Fibroblast of lung (primary cell): ENCODE results near the gene C14orf119. TPM values are rescaled to one million over a fixed set of nuclear protein-coding genes. Genes with fewer than 3 reads are reported as not detected.
A peak's percentile ranks its signal among the peaks of the same experiment; 100 is the strongest.

ENCODE experiments used
- DNase-seq, 2 donors: peaks; one replicate each; pipeline versions ENCODE4 v3.0.0 to v3.0.0-alpha.2; 2010; ENCODE audit warnings: low read depth in 2 of 2
- H2AFZ ChIP-seq: 2 replicates; pipeline ENCODE4 v1.5.1; 2012; ENCODE audit warnings: low read length, control low read depth, inconsistent platforms
- H3K27ac ChIP-seq: 2 replicates; pipeline ENCODE4 v1.5.1; 2011; ENCODE audit warnings: low read length, control low read depth; ENCODE audit not compliant: insufficient read depth
- H3K27me3 ChIP-seq: 2 replicates; pipeline ENCODE4 v1.5.1; 2011; ENCODE audit warnings: mild to moderate bottlenecking, low read length; ENCODE audit not compliant: control insufficient read depth, insufficient read depth
- H3K36me3 ChIP-seq: 2 replicates; pipeline ENCODE4 v1.5.1; 2011; ENCODE audit warnings: low read length; ENCODE audit not compliant: control insufficient read depth, insufficient read depth
- H3K4me1 ChIP-seq: 2 replicates; pipeline ENCODE4 v1.5.1; 2011; ENCODE audit warnings: low read length; ENCODE audit not compliant: control insufficient read depth, insufficient read depth; ENCODE audit errors: extremely low read depth
- H3K4me2 ChIP-seq: 2 replicates; pipeline ENCODE4 v1.5.1; 2011; ENCODE audit warnings: low read length, control low read depth; ENCODE audit not compliant: insufficient read depth; ENCODE audit errors: extremely low read depth
- H3K4me3 ChIP-seq, 4 experiments: fragments of 200-600 bp in 1 of 4; sonication (generic) in 1 of 4; replicated peaks in 1 of 4; 2 replicates each; pipeline ENCODE4 v1.5.1; 2011 to 2016; ENCODE audit warnings: low read length in 4 of 4, low read depth in 3 of 4, mild to moderate bottlenecking in 3 of 4, control low read depth in 2 of 4, inconsistent platforms in 1 of 4, mixed read lengths in 1 of 4; ENCODE audit not compliant: insufficient read depth in 1 of 4; ENCODE audit errors: control extremely low read depth in 1 of 4
- H3K79me2 ChIP-seq: 2 replicates; pipeline ENCODE4 v1.5.1; 2012; ENCODE audit warnings: mild to moderate bottlenecking, low read length, inconsistent platforms; ENCODE audit not compliant: control insufficient read depth, insufficient read depth
- H3K9ac ChIP-seq: 2 replicates; pipeline ENCODE4 v1.5.1; 2011; ENCODE audit warnings: mild to moderate bottlenecking, low read length, control low read depth; ENCODE audit not compliant: insufficient read depth
- H3K9me3 ChIP-seq: 2 replicates; pipeline ENCODE4 v1.5.1; 2012; ENCODE audit warnings: low read depth, low read length; ENCODE audit not compliant: control insufficient read depth, insufficient read depth
- H4K20me1 ChIP-seq: 2 replicates; pipeline ENCODE4 v1.5.1; 2011; ENCODE audit warnings: low read length; ENCODE audit not compliant: control insufficient read depth, insufficient read depth; ENCODE audit errors: extremely low read depth
- EZH2 ChIP-seq: IDR thresholded peaks from 2 replicates; pipeline ENCODE4 v1.5.1; 2012; ENCODE audit warnings: low read length, control low read depth, mild to moderate bottlenecking; ENCODE audit errors: missing control alignments
- polyA plus RNA-seq, 2 donors: library from polyadenylated mRNA; depleted of rRNA in 1 of 2; stranded (reverse) in 1 of 2; unstranded in 1 of 2; fragments of >200 nt; gene quantifications; 2 replicates each; pipeline ENCODE4 v1.2.1, GENCODE V29; 2011 to 2012; ENCODE audit warnings: missing spikeins in 1 of 2
- total RNA-seq: library from RNA; depleted of rRNA; stranded (reverse); fragments of >200 nt; gene quantifications from 2 replicates; pipeline ENCODE4 v1.2.1, GENCODE V29; 2014
- TF ChIP-seq, protein P1 (sequence below), 2 donors: IDR thresholded peaks in 1 of 2; conservative IDR thresholded peaks in 1 of 2; 1 replicate in 1 of 2; 2 replicates in 1 of 2; pipeline ENCODE4 v1.5.1; 2011 to 2012; ENCODE audit warnings: low read length in 2 of 2, control low read depth in 1 of 2, inconsistent platforms in 1 of 2, low read depth in 1 of 2, mild to moderate bottlenecking in 1 of 2

Gene C14orf119
- total and polyA plus RNA-seq, 2 donors (not counting 1 experiment from before 2014, with no cell fraction given): 55.0 to 115 TPM

DNA sequence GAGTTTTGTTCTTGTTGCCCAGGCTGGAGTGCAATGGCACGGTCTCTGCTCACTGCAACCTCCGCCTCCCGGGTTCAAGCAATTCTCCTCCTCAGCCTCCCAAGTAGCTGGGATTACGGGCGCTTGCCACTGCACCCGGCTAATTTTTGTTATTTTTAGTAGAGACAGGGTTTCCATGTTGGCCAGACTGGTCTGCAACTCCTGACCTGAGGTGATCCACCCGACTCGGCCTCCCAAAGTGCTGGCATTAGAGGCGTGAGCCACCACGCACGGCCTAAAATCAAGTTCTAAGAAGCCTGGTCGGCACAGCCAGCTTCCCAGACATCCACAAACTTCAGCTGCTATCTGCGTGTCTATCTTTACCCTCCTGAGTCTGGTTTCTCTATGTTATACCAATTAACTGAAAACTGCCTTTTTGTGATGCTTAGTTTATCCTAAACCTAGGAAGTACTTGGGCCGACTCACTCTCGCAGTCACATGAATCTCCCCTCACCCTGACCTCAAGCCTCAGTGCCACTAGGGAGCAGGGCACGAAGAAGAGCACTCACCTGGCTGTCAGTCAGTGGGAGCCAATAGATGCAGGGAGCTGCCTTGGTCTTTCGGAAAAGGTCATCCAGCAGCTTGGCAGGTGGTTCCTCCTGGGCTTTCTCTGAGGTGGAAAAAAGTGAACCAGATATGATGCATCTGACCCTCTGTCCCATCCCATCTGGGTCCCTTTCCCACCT lies 34.6 kb upstream of the C14orf119 start:
- Histone ChIP-seq H3K4me2 (no peak overlapping the region), H3K4me1 (peaks cover 25% of the 10 kb centered on the region), H3K9ac (no peak overlapping the region), H3K4me3 (no peak overlapping the region), H3K79me2 (peaks cover 14% of the 10 kb centered on the region), H3K36me3 (peaks cover 31% of the 10 kb centered on the region), H3K27ac (peak overlapping the region; percentile 26), H4K20me1 (no peaks in the 10 kb centered on the region), H3K27me3 (no peaks in the 10 kb centered on the region), H3K9me3 (no peaks in the 10 kb centered on the region), H2AFZ (no peak overlapping the region)
- no peak for DNase-seq
- TF ChIP-seq, protein P1, sequence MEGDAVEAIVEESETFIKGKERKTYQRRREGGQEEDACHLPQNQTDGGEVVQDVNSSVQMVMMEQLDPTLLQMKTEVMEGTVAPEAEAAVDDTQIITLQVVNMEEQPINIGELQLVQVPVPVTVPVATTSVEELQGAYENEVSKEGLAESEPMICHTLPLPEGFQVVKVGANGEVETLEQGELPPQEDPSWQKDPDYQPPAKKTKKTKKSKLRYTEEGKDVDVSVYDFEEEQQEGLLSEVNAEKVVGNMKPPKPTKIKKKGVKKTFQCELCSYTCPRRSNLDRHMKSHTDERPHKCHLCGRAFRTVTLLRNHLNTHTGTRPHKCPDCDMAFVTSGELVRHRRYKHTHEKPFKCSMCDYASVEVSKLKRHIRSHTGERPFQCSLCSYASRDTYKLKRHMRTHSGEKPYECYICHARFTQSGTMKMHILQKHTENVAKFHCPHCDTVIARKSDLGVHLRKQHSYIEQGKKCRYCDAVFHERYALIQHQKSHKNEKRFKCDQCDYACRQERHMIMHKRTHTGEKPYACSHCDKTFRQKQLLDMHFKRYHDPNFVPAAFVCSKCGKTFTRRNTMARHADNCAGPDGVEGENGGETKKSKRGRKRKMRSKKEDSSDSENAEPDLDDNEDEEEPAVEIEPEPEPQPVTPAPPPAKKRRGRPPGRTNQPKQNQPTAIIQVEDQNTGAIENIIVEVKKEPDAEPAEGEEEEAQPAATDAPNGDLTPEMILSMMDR (conservative IDR thresholded peaks at IDR 0.05 in 1 of 2, IDR thresholded peaks at IDR 0.05 in 1 of 2; ENCODE audit: low read depth in 1 of 2, low read length in 2 of 2): no peak
- TF ChIP-seq EZH2: no peak

DNA sequence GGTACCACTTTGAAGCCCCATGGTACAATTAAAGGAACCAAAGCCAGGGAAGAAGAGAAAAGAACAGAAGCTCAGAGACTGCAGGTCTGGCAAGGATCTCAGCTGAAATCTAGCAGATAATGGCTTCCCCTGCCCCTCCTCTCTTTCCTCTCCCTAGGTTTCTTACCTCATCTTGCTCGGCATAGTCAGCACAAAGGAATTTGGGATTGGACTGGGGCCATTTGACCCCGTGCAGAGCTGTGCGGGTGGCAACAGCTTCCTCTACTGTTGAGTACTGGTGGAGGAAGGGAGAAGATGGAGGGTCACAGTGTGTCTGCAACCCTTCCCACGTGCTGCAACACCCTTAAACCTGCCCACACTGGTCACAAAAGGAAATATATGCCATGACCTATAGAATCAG lies 33.3 kb upstream of the C14orf119 start:
- Histone ChIP-seq H3K9ac (no peak overlapping the region), H4K20me1 (no peaks in the 10 kb centered on the region), H2AFZ (no peak overlapping the region), H3K27me3 (no peaks in the 10 kb centered on the region), H3K4me2 (peak overlapping the region; percentile 28), H3K79me2 (peaks cover 25% of the 10 kb centered on the region), H3K4me1 (peaks cover 15% of the 10 kb centered on the region), H3K4me3 (no peak overlapping the region), H3K9me3 (no peaks in the 10 kb centered on the region), H3K36me3 (peaks cover 37% of the 10 kb centered on the region), H3K27ac (peak overlapping the region; percentile 41)
- DNase-seq: peak; percentile 94 to 95
- TF ChIP-seq EZH2: no peak
- TF ChIP-seq, protein P1 (conservative IDR thresholded peaks at IDR 0.05 in 1 of 2, IDR thresholded peaks at IDR 0.05 in 1 of 2; ENCODE audit: low read depth in 1 of 2, low read length in 2 of 2): no peak

DNA sequence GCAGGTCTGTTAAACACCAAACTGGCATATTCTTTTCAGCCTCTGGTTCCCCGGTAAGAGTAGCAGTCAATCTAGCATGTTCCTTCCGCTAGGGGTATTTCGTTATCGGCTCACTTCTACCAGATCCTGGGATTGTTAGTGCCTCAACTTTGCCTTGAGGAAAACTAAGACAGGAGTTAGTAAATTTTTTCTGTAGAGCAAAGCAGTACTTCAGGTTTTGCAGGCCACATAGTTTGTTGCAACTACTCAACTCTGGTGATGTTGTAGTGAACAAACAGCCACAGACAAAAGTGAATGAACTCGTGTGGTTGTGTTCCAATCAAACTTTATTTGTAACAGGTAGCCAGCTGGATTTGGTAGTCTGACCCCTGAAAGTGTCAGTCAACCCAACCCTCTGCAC lies 31.7 kb upstream of the C14orf119 start:
- Histone ChIP-seq H3K4me2 (no peak overlapping the region), H3K4me3 (no peak overlapping the region), H4K20me1 (no peaks in the 10 kb centered on the region), H3K36me3 (peaks cover 48% of the 10 kb centered on the region), H2AFZ (no peak overlapping the region), H3K9me3 (no peaks in the 10 kb centered on the region), H3K79me2 (peaks cover 40% of the 10 kb centered on the region), H3K27ac (no peak overlapping the region), H3K9ac (no peak overlapping the region), H3K27me3 (no peaks in the 10 kb centered on the region), H3K4me1 (peaks cover 19% of the 10 kb centered on the region)
- no peak for TF ChIP-seq EZH2
- TF ChIP-seq, protein P1 (conservative IDR thresholded peaks at IDR 0.05 in 1 of 2, IDR thresholded peaks at IDR 0.05 in 1 of 2; ENCODE audit: low read depth in 1 of 2, low read length in 2 of 2): no peak
- DNase-seq: no peak
